Glomerular endothelial cell (primary cell): ENCODE data around the gene MT1H. TPM values are rescaled to one million over a fixed set of nuclear protein-coding genes. Genes with fewer than 3 reads are reported as not detected.
"Not testable (repeated sequence)": the region's sequence is repeated elsewhere in the genome, so short reads cannot be mapped to it uniquely, and the experiment has no call there.

Experiments used
- DNase-seq: peaks from one replicate; pipeline ENCODE4 v3.0.0-alpha.2; 2011; ENCODE audit warnings: low read depth, low spot score; ENCODE audit errors: extremely low read depth
- total RNA-seq: library from RNA; depleted of rRNA; stranded (reverse); fragments of >200 nt; gene quantifications from 2 replicates; pipeline ENCODE4 v1.2.3, GENCODE V29; 2015

MT1H gene
- total RNA-seq: not detected in 2 replicates

DNA sequence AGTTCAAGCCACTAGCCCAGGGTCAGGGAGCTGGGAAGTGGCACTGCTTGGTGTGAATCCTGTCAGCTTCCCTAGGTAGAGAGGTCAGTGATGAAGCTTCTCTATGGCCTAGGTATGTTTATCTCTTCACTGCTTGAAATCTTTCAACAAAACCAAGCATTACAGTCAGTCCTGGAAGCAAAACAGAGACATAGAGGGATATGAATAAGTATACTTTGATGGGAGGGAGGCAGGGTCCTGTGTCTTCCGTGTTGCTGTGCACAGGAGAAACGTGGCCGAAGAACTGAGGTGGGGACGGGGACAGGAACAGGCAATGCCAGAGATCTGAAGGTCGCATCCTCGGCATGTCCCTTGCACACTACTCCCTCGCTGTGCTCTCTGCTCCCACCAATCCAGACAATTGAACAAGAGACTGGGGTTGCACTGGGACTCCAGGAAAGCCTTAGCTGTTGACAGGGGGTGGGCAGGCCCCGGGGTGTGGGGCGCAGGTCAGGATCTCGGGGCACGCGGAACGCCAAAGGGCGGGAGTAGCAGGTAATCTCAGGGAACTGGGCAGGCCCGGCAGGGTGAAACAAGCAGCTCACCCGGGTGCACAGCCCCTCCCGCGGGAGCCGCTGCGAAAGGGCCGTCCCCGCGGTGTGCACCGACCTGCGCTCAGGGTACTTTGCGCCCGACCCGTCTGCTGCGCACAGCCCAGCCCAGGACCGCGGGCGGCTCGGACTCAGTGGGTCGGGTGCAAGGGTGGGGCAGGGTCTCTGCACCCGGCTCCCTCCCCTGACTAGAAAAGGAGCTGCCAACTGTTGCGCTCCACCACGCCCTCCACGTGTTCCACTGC lies at the start of gene MT1H:
TSS of gene MT1H (plus strand) at position 810 of the 835 bp plus-strand sequence. CDS start 71 bp downstream, outside the sequence.
- no peak for DNase-seq

DNA sequence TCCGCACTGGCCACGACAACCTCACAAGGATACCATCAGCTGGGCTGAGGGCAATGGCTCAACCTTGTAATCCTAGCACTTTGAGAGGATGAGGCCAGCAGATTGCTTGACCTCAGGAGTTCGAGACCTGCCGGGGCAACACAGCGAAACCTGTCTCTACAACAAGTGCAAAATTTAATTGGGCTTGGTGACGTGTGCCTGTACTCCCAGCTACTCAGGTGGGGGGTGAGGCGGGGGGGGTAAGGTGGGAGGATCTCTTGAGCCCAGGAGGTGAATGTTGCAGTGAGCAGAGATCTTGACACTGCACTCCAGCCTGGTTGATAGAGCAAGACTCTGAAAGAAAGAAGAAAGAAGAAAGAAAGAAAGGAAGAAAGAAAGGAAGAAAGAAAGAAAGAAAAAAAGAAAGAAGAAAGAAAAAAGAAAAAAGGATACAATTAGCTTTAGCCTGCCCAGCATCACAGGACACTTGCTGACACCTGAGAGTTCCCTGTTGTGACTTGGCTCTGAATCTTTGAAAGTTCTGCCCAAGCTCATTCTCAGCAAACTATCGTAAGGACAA lies 49.2 kb upstream of the MT1H start:
- no peak for DNase-seq

DNA sequence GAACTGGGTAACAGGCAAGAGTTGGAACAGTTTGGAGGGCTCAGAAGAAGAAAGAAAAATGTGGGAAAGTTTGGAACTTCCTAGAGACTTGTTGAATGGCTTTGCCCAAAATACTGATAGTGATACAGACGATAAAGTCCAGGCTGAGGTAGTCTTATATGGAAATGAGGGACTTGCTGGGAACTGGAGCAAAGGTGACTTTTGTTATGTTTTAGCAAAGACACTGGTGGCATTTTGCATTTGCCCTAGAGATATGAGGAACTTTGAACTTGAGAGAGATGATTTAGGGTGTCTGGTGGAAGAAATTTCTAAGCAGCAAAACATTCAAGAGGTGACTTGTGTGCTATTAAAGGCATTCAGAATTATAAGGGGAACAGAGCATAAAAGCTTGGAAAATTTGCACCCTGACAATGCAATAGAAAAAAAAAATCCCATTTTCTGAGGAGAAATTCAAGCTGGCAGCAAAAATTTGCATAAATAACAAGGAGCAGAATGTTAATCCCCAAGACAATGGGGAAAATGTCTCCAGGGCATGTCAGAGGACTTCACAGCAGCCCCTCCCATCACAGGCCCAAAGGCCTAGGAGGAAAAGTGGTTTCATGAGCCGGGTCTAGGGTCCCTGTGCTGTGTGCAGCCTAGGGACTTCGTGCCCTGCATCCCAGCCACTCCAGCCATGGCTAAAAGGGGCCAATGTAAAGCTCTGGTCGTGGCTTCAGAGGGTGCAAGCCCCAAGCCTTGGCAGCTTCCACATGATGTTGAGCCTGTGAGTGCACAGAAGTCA lies 47.8 kb upstream of the MT1H start:
- DNase-seq: not testable (repeated sequence)

DNA sequence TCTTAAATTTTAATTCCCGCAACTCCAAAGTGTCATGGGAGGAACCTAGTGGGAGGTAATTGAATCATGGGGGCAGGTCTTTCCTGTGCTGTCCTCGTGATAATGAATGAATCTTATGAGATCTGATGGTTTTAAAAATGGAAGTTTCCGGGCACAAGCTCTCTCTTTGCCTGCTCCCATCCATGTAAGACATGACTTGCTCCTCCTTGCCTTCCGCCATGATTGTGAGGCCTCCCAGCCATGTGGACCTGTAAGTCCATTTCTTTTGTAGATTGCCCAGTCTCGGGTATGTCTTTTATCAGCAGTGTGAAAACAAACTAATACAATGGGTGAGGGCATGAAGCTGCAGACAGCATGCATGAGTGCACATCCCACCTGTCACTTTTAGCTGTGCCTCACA lies 46.4 kb upstream of the MT1H start:
- DNase-seq: not testable (repeated sequence)

DNA sequence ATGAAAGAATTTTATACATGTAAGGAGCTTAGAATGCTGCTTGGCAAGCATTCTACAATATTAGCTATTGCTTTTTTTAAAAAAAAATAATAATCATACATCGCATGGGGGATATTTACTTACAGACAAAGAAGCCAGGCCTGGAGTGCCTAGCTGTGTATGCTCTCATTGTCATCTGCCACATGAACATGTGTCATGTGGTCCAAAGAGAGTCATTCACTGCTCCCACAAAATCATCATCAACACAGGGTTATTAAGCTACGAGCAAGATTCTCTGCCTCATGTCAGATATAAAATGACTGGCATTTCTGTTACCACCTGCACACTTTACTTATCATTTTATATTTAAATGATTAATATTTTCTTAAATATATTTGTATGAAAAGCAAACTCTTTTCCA lies 46.0 kb upstream of the MT1H start:
- DNase-seq: no peak

DNA sequence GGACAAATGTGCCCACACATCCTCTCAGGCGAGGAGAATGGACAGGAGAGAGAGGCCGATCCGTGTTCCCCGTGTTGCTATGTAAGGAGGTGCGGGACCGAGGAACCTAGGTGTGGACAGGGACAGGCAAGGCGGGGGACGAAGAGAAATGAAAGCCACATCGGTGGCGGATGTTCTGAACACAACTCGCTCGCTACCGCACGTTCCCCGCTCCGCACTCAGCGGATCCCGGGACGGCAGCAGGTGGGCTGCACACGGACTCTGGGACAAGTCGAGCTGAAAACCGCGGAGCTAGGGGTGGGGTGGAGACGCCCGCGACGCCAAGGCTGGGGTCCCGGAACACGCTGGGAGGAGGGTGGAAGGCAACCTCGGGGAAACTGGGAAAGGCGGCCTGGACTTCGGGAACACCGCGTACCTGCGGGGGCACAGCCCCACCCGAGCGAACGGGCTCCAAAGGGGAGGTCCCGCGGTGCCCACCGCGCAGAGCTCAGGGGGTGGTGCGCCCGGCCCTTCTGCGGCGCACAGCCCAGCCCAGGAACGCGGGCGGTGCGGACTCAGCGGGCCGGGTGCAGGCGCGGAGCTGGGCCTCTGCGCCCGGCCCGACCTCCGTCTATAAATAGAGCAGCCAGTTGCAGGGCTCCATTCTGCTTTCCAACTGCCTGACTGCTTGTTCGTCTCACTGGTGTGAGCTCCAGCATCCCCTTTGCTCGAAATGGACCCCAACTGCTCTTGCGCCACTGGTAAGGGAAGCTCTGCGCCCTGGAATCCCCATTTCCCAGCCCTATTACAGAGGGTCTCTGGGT lies 44.3 kb upstream of the MT1H start, which contains the start of gene MT1E:
TSS of gene MT1E (plus strand) at position 642 of the 803 bp plus-strand sequence. CDS start at position 713, 71 bp downstream.
- no peak for DNase-seq

DNA sequence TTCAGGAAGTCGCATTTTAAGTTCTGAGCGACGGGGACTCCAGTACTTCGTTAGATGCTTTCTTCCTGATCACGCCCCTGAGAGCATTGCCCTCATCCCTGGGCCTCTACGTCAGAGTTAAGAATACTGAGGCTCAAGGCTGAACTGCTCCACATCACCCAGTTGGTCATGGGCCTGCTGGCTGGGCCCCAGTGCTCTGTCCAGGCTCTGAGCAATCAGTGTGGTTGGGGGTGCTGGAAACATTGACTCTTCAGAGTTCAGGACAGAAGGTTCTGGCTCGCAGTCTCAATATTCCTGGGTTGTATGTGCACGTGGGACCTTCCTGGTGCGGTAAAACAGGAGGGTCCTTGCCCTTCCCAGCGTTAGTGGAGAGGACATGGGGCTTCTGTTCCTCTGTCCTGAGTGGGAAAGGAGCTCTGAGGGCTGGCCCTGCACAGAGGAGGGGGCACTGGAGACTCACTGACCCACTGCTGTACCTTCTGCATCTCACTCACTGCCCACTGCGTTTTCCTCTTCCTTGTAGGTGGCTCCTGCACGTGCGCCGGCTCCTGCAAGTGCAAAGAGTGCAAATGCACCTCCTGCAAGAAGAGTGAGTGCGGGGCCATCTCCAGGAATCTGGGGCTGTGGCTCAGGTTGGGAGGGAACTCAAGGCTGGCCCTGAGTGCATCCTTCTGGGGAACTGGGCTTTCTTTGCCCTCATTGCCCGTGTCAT lies 43.5 kb upstream of the MT1H start:
- no peak for DNase-seq

DNA sequence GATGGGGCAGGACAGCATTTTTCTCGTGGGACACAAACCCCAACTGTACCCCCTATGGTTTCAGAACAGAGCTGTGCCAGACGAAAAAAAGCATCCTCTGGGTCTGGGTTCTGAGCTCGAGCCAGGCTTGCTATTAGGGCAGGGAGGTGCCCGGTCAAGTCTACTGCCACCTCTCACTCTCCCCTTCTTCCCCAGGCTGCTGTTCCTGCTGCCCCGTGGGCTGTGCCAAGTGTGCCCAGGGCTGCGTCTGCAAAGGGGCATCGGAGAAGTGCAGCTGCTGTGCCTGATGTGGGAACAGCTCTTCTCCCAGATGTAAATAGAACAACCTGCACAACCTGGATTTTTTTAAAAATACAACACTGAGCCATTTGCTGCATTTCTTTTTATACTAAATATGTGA lies 42.9 kb upstream of the MT1H start:
- DNase-seq: no peak

DNA sequence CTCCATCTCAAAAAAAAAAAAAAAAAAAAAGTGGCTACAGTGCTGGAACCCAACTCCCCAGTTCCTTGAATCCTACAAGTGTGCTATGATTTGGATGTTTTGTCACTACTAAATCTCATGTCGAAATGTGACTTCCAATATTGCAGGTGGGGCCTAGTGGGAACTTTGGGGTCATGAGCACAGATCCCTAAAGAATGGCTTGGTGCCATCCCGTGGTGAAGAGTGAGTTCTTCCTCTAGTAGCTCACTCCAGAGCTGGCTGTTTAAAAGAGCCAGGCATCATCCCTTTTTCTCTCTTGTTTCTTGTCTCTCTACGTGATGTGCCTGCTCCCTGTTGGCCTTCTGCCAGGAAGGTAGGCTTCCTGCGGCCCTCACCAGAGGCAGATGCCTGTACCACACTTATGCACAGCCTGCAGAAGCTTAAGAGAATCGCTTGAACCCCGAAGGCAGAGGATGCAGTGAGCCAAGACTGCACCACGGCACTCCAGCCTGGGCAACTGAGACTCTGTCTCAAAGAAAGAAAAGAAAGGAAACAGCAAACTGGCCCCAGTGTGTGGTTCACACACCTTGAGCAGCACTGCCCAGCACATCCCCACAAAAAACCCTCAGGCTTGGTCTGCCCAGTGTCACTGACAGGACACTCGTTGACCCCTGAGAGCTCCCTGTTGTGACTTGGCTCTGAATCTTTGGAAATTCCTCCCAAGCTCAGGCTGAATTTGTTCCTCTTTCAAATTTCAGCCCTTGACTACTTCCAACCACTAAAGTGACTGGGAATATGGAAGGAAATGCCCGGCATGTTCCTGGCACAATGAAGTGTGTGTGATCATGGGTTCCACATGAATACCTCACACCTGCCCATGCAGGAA lies 40.9 kb upstream of the MT1H start:
- no peak for DNase-seq

DNA sequence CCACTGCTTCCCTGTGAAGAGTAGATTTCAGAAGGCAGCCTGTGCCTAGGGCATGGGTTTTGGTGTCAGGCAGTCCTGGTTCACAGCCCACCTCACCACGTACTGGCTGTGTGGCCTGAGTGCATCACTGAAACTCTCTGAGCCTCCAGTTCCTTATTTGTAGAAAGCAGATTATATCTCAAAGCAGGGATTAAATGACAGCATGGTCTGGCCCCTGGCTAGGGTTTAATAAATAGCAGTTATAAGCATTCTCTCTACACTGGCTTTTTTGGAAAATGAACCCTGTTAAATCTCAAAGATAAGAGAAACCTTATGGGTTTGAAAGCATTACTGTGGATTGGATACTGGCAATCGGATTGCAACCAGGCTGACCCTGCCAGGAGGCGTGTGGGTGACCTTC lies 40.1 kb upstream of the MT1H start:
- DNase-seq: no peak

DNA sequence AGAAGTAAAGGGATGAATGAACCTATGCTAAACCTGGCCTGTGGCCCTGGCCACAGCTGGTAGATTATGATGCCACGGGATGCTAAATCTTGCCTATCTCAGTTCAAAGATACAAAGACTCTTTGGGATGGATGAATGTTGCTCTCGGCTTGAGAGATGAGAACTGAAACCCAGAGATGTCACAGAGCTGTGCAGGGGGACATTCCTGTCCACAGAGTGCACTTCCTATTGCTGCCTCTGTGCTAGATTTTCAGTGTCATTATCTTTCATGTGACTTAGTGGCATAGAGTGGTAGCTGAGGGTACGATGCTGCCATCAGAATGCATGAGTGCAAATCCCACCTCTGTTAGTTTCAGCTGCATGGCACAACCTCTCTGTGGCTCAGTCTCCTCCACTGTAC lies 39.5 kb upstream of the MT1H start:
- DNase-seq: no peak

DNA sequence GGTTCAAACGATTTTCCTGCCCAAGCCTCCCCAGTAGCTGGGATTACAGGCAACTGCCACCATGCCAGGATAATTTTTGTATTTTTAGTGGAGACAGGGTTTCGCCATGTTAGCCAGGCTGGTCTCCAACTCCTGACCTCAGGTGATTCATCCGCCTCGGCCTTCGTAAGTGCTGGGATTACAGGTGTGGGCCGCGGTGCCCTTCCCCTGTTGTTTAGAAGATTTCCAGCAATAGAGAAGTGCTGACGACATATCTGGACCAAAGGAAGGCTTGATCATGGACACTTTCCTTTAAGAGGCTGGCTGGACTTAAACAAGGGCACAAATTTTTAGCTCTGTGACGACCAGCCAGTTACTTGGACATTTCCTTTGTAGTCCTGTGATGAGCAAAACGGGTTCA lies 38.4 kb upstream of the MT1H start:
- DNase-seq: no peak

DNA sequence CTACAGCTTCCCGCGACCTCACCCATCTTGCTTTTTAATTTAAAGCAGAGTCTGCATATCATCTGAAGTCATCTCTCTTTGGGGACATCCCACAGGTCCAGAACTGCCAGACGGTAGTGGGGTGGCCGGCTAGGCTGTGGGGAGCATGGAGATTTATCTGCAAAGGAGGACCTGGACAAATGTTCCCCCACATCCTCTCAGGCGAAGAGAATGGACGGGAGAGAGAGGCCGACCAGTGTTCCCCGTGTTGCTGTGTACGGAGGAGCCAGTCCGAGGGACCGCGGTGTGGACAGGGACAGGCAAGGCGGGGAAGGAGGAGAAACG lies 37.8 kb upstream of the MT1H start:
- no peak for DNase-seq

DNA sequence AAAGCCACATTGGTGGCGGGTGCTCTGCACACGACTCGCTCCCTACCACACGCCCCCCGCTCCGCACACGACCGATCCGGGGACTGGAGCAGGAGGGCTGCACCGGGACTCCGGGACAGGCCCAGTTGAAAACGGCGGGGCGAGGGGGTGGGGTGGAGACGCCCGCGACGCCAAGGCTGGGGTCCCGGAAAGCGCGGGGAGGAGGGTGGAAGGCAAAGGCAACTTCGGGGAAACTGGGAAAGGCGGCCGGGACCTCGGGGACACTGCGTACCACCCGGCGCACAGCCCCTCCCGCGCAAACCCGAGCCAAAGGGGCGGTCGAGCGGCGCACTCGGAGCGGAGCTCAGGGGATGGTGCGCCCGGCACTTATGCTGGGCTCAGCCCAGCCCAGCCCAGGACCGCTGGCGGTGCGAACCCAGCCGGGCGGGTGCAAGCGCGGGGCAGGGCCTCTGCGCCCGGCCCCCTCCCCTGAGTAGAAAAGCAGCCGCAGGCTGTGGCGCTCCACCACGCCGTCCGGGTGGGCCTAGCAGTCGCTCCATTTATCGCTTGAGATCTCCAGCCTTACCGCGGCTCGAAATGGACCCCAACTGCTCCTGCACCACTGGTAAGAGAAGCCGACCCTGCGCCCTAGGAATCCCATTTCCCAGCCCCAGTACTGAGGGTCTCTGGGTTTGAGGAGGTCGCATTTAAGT lies 37.3 kb upstream of the MT1H start, which contains the start of gene MT1M:
TSS of gene MT1M (plus strand) at position 504 of the 692 bp plus-strand sequence. CDS start at position 577, 73 bp downstream.
- no peak for DNase-seq

DNA sequence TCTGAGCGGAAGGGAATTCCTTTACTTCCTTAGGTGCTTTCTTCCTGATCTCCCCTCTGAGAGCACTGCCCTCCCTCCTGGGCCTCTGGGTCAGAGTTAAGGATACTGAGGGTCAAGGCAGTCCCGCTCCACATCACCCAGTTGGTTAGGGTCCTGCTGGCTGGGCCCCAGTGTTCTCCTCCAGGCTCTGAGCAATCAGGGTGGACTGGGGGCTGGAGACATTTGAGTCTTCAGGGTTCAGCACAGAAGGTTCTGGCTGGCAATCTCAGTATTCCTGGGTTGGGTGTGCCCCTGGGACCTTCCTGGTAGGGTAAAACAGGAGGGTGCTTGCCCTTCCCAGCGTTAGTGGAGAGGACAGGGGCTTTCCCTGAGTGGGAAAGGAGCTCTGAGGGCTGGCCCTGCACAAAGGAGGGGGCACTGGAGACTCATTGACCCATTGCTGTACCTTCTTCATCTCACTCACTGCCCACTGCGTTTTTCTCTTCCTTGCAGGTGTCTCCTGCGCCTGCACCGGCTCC lies 36.7 kb upstream of the MT1H start:
- no peak for DNase-seq

DNA sequence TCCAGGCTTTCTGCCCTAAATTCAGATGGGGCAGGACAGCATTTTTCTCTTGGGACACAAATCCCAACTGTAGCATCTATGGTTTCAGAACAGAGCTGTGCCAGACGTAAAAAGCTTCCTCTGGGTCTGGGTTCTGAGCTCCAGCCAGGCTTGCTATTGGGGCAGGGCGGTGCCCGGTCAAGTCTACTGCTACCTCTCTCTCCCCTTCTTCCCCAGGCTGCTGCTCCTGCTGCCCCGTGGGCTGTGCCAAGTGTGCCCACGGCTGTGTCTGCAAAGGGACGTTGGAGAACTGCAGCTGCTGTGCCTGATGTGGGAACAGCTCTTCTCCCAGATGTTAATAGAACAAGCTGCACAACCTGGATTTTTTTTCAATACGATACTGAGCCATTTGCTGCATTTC lies 36.1 kb upstream of the MT1H start:
- no peak for DNase-seq

DNA sequence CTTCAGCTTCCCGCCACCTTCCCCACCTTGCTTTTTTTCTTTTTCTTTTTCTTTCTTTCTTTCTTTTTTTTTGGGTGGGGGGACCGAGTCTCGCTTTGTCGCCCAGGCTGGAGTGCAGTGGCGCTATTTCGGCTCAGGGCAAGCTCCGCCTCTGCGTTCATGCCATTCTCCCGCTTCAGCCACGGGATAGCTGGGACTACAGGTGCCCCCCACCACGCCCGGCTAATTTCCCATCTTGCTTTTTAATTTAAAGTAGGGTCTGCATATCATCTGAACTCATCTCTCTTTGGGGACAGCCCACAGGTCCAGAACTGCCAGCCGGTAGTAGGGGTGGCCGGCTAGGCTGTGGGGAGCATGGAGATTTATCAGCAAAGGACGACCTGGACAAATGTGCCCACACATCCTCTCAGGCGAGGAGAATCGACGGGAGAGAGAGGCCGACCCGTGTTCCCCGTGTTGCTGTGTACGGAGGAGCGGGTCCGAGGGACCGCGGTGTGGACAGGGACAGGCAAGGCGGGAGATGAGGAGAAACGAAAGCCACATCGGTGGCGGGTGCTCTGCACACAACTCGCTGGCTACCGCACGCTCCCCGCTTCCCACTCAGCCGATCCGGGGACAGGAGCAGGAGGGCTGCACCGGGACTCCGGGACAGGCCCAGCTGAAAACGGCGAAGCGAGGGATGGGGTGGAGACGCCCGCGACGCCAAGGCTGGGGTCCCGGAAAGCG lies 34.7 kb upstream of the MT1H start:
- no peak for DNase-seq
